Measurements from ENCODE around the gene ADAMTS14. TPM values are rescaled to one million over a fixed set of nuclear protein-coding genes. Genes with fewer than 3 reads are reported as not detected.

Gene ADAMTS14
- total RNA-seq, 1 experiment from 2014 or later, result 0.14 TPM

- H3K9me3 Mint-ChIP-seq (ENCODE audit: low read depth, unreplicated experiment), result no peaks in the 10 kb centered on the region
- peaks cover 79% of the 10 kb centered on the region for H3K27me3 Mint-ChIP-seq (ENCODE audit: unreplicated experiment)
- H3K4me1 Mint-ChIP-seq (ENCODE audit: low read depth, unreplicated experiment), result peaks cover 7% of the 10 kb centered on the region
- TF ChIP-seq CTCF (IDR thresholded peaks at IDR 0.05; ENCODE audit: unreplicated experiment), result no peak
- no peak for DNase-seq
- CTCF ChIA-PET, result no interaction called here
- H3K4me3 Mint-ChIP-seq (ENCODE audit: low read depth, unreplicated experiment), result no peak overlapping the region
- H3K27ac Mint-ChIP-seq (ENCODE audit: unreplicated experiment), result no peak overlapping the region
- H3K36me3 Mint-ChIP-seq (ENCODE audit: insufficient read depth, unreplicated experiment), result no peaks in the 10 kb centered on the region
- intact Hi-C loops (cut with micrococcal nuclease; ENCODE audit: unreplicated experiment), result no loop called here
- BruUV-seq (replicated peaks), result no TSS peak
Observed at GRCh38 chr10:70677620-70678249, 5.4 kb downstream of the ADAMTS14 start.

GRCh38 chr10:70678250-70678635, 5.9 kb downstream of the ADAMTS14 start:
- no TSS peak for BruUV-seq (replicated peaks)
- intact Hi-C loops (cut with micrococcal nuclease; ENCODE audit: unreplicated experiment), result no loop called here

GRCh38 chr10:70678757-70679489, 6.6 kb downstream of the ADAMTS14 start:
- no peak for DNase-seq
- H3K27ac Mint-ChIP-seq (ENCODE audit: unreplicated experiment), result no peak overlapping the region
- TF ChIP-seq CTCF (IDR thresholded peaks at IDR 0.05; ENCODE audit: unreplicated experiment), result no peak
- peaks cover 67% of the 10 kb centered on the region for H3K27me3 Mint-ChIP-seq (ENCODE audit: unreplicated experiment)
- H3K36me3 Mint-ChIP-seq (ENCODE audit: insufficient read depth, unreplicated experiment), result no peaks in the 10 kb centered on the region
- H3K4me3 Mint-ChIP-seq (ENCODE audit: low read depth, unreplicated experiment), result no peak overlapping the region
- CTCF ChIA-PET, result interaction anchor here (0.7 kb wide), 1 partner anchor 13 kb away, joined by 5 read pairs; no protein-coding TSS in a partner anchor
- intact Hi-C loops (cut with micrococcal nuclease; ENCODE audit: unreplicated experiment), result no loop called here
- H3K9me3 Mint-ChIP-seq (ENCODE audit: low read depth, unreplicated experiment), result no peaks in the 10 kb centered on the region
- no peaks in the 10 kb centered on the region for H3K4me1 Mint-ChIP-seq (ENCODE audit: low read depth, unreplicated experiment)
- BruUV-seq (replicated peaks), result no TSS peak

More at GRCh38 chr10:70678250-70678635, 5.9 kb downstream of the ADAMTS14 start:
- Mint-ChIP-seq H3K4me1 (ENCODE audit: low read depth, unreplicated experiment) (peaks cover 2% of the 10 kb centered on the region), H3K27ac (ENCODE audit: unreplicated experiment) (no peak overlapping the region), H3K9me3 (ENCODE audit: low read depth, unreplicated experiment) (no peaks in the 10 kb centered on the region), H3K27me3 (ENCODE audit: unreplicated experiment) (peaks cover 73% of the 10 kb centered on the region), H3K36me3 (ENCODE audit: insufficient read depth, unreplicated experiment) (no peaks in the 10 kb centered on the region), H3K4me3 (ENCODE audit: low read depth, unreplicated experiment) (no peak overlapping the region)
- DNase-seq, result no peak
- no peak for TF ChIP-seq CTCF (IDR thresholded peaks at IDR 0.05; ENCODE audit: unreplicated experiment)
- CTCF ChIA-PET, result no interaction called here

- no TSS peak for BruUV-seq (replicated peaks)
- H3K36me3 Mint-ChIP-seq (ENCODE audit: insufficient read depth, unreplicated experiment), result no peaks in the 10 kb centered on the region
- DNase-seq, result no peak
- no peaks in the 10 kb centered on the region for H3K9me3 Mint-ChIP-seq (ENCODE audit: low read depth, unreplicated experiment)
- intact Hi-C loops (cut with micrococcal nuclease; ENCODE audit: unreplicated experiment), result no loop called here
- CTCF ChIA-PET, result no interaction called here
- no peak for TF ChIP-seq CTCF (IDR thresholded peaks at IDR 0.05; ENCODE audit: unreplicated experiment)
- H3K27me3 Mint-ChIP-seq (ENCODE audit: unreplicated experiment), result peaks cover 61% of the 10 kb centered on the region
- no peak overlapping the region for H3K4me3 Mint-ChIP-seq (ENCODE audit: low read depth, unreplicated experiment)
- H3K4me1 Mint-ChIP-seq (ENCODE audit: low read depth, unreplicated experiment), result no peaks in the 10 kb centered on the region
- no peak overlapping the region for H3K27ac Mint-ChIP-seq (ENCODE audit: unreplicated experiment)
Observed at GRCh38 chr10:70679498-70679897, 7.2 kb downstream of the ADAMTS14 start.
